VCaP (cell line): ENCODE data around the gene CENPN.

ENCODE experiments used
- H3K27ac ChIP-seq: fragments of 450-650 bp; 2 replicates; pipeline ENCODE4 v1.5.1; 2017
- TF ChIP-seq, protein P1 (sequence below): fragments of 450-650 bp; conservative IDR thresholded peaks from 2 replicates; pipeline ENCODE4 v1.5.1; 2017; ENCODE audit warnings: mild to moderate bottlenecking, moderate library complexity

Gene CENPN

DNA sequence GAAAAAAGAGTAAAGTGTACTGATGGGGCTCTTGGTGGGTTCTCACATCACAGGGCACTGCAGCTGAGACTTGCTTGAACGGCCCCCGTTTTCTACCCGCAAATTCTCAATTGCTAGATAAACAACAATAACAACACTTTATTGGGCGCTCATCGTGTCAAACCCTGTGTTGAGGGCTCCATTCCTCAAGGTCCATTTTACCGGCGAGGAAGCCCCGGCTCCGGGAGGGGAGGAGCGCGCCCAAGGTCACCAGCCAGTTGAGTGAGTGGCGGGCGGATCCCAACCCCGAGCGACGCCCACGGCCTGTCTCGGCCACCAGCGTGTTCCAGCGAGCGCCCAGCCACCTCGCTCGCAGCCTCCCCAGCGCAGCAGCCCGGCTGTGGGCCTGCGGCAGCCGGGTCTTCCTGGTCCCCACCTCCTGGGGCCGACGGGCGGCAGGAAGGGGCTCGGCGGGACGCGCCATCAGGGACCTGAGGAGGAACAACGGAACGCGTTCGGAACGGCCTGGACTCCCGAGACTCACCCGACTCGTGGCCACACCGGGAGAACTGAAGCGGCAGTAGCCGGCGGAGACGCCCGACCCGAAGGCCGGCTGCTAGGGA is 702 bp upstream of the CENPN start:
- TF ChIP-seq, protein P1, sequence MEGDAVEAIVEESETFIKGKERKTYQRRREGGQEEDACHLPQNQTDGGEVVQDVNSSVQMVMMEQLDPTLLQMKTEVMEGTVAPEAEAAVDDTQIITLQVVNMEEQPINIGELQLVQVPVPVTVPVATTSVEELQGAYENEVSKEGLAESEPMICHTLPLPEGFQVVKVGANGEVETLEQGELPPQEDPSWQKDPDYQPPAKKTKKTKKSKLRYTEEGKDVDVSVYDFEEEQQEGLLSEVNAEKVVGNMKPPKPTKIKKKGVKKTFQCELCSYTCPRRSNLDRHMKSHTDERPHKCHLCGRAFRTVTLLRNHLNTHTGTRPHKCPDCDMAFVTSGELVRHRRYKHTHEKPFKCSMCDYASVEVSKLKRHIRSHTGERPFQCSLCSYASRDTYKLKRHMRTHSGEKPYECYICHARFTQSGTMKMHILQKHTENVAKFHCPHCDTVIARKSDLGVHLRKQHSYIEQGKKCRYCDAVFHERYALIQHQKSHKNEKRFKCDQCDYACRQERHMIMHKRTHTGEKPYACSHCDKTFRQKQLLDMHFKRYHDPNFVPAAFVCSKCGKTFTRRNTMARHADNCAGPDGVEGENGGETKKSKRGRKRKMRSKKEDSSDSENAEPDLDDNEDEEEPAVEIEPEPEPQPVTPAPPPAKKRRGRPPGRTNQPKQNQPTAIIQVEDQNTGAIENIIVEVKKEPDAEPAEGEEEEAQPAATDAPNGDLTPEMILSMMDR = no peak
- H3K27ac ChIP-seq = peak overlapping the region; percentile 90

DNA sequence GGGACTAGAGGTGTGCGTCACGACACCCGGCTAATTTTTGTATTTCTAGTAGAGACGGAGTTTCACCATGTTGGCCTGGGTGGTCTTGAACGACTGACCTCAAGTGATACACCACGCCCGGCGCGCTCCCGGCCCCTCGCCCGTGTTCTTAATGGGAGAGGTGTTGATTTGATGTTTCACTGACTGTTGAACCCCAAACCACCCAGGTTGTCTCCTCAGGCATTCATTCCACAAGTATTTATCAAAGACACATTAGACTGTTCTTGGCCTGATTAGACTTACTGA is 1.4 kb downstream of the CENPN start:
- peak overlapping the region; percentile 90 for H3K27ac ChIP-seq
- TF ChIP-seq, protein P1 = no peak

DNA sequence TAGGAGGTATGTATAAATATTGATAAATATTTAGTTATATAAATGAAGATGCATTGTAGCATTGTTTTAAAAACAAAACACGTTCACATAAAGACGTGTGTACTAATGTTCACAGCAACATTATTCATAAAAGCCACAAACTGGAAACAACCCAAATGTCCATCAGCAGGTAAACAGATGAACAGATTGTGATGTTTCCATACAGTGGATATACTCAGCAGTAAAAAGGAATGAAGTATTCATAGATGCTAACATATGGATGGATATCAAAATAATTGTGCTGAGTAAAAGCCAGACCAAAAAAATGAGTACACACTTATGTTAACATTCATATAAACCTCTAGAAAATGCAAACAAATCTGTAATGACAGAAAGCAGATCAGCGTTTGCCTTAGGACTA is 6.0 kb downstream of the CENPN start:
- TF ChIP-seq, protein P1 = no peak
- no peak overlapping the region for H3K27ac ChIP-seq

DNA sequence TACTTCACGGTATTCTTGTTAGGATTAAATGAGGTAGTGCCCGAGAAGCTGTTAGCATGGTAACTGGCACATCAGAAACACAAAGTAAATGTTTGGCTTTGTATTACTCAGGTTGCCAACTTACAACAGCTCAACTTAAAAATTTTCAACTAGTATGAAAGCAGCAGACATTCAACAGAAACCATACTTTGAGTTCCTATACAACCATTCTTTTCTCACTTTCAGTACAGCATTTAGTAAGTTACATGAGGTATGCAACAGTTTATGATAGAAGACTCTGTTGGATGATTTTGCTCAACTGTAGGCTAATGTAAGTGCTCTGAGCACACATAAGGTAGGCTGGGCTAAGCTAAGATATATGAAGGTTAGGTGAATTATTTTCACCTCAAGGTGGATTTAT is 7.7 kb downstream of the CENPN start:
- H3K27ac ChIP-seq = no peak overlapping the region
- TF ChIP-seq, protein P1 = no peak

DNA sequence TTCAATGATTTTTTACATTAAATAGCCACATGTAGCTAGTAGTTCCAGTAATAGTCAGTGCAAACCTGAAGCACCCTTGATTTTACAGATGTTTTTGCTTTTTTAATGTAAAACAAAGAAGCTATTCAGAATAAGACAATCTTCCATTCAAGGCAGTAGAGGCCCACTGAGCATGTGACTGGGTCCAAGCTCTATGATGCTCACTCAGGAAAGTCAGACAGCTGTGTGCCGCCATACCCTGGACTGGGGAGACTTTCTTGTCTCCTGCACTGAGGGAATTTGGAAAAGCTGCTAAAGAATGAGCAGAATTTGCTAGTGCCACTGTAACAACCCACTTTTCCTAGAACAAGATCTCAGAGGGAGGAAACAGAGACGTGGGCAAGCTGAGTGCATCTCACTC is 11.5 kb downstream of the CENPN start:
- TF ChIP-seq, protein P1 = no peak
- no peak overlapping the region for H3K27ac ChIP-seq

DNA sequence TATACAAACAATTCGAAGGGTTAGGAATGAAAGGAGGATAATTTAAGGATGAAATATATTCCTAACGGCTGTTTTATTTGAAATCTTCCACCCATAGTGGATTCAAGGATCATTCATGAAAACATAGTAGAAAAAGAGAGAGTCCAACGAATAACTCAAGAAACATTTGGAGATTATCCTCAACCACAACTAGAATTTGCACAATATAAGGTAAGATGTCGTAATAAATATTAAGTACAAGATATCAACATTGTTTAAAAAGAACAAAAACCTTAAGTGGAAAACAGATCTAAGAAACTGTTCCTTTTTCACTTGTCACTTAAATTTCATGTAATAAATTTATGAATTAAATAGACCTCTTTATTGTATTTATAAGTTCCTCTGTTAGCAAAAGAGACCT is 19.4 kb downstream of the CENPN start:
- TF ChIP-seq, protein P1 = no peak
- no peak overlapping the region for H3K27ac ChIP-seq

DNA sequence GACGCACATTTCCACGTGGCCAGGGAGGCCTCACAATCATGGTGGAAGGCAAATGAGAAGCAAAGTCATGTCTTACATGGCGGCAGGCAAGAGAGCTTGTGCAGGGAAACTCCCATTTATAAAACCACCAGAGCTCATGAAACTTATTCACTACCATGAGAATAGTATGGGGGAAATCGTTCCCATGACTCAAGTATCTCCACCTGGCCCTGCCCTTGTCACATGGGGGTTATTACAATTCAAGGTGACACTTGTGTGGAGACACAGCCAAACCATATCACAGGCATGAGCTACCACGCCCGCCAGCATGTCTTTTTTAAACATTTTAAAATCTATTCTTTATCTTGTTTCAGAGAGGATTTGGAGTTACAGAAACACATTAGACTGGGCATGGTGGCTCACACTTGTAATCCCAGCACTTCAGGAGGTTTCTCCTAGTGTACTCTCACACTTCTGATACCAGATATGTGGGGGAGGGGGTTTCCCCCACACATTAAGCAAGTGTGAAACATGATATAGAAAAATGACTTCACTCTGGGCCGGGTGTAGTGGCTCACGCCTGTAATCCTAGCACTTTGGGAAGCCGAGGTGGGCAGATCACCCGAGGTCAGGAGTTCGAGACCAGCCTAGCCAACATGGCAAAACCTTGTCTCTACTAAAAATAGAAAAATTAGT is 23.1 kb downstream of the CENPN start:
- no peak overlapping the region for H3K27ac ChIP-seq
- TF ChIP-seq, protein P1 = no peak
